PC-9 (cell line): ENCODE data around the gene RAB5IF. TPM values are rescaled to one million over a fixed set of nuclear protein-coding genes. Genes with fewer than 3 reads are reported as not detected.
"Not testable (repeated sequence)": the region's sequence is repeated elsewhere in the genome, so short reads cannot be mapped to it uniquely, and the experiment has no call there.

Experiments used
- Bru-seq: library from RNA; stranded (reverse); fragments of 400-500 nt; gene quantifications from one replicate; lab custom pipeline; 2021; lab: Mats Ljungman, UMichigan
- BruChase-seq, 2 experiments: library from RNA; stranded (reverse); fragments of 400-500 nt; gene quantifications; one replicate each; lab custom pipeline; 2021; lab: Mats Ljungman, UMichigan
- BruUV-seq: library from RNA; stranded (reverse); fragments of 400-500 nt; replicated peaks from 2 replicates; lab custom pipeline; 2021; lab: Mats Ljungman, UMichigan
- CTCF ChIA-PET: fragments of 300-600 bp; sonication (Branson Sonifier 250); formaldehyde crosslinking; loops from one replicate; lab custom pipeline; 2022; ENCODE audit warnings: antibody characterized with exemption; lab: Charles Lee
- POLR2A ChIA-PET: fragments of 300-600 bp; sonication (Branson Sonifier 250); formaldehyde crosslinking; loops from one replicate; lab custom pipeline; 2022; ENCODE audit warnings: antibody characterized with exemption; ENCODE audit not compliant: unreplicated experiment; lab: Charles Lee
- DNase-seq, 2 experiments: peaks; one replicate each; pipeline versions ENCODE4 v3.0.0 to v3.0.0-alpha.2; 2015 to 2022; ENCODE audit warnings: mixed read lengths in 1 of 2
- H2AFZ ChIP-seq: fragments of 200-600 bp; sonication (generic); 2 replicates; pipeline ENCODE4 v1.8.1; 2017; ENCODE audit warnings: antibody characterized with exemption
- H3F3A ChIP-seq: fragments of 200-600 bp; sonication (generic); 2 replicates; pipeline ENCODE4 v1.8.1; 2017; ENCODE audit warnings: antibody characterized with exemption, mild to moderate bottlenecking, low read depth; ENCODE audit not compliant: insufficient read depth
- H3K27ac ChIP-seq: fragments of 200-600 bp; sonication (generic); 2 replicates; pipeline ENCODE4 v1.6.1; 2016; ENCODE audit warnings: mixed run types
- H3K27me3 ChIP-seq: fragments of 200-600 bp; sonication (generic); 2 replicates; pipeline ENCODE4 v1.6.1; 2016; ENCODE audit warnings: low read depth, mixed run types; ENCODE audit not compliant: insufficient read depth
- H3K36me3 ChIP-seq: fragments of 200-600 bp; sonication (generic); 2 replicates; pipeline ENCODE4 v1.6.1; 2016; ENCODE audit warnings: low read depth, mixed run types
- H3K4me1 ChIP-seq: fragments of 200-600 bp; sonication (generic); replicated peaks from 2 replicates; pipeline ENCODE4 v1.6.1; 2016; ENCODE audit warnings: mixed run types; ENCODE audit not compliant: insufficient read depth
- H3K4me2 ChIP-seq: fragments of 200-600 bp; sonication (generic); 2 replicates; pipeline ENCODE4 v1.6.1; 2017; ENCODE audit warnings: mixed run types
- H3K4me3 ChIP-seq: fragments of 200-600 bp; sonication (generic); 2 replicates; pipeline ENCODE4 v1.6.1; 2016; ENCODE audit warnings: mixed run types
- H3K79me2 ChIP-seq: fragments of 200-600 bp; sonication (generic); 2 replicates; pipeline ENCODE4 v1.6.1; 2017; ENCODE audit warnings: low read depth, mixed run types
- H3K9me2 ChIP-seq: fragments of 200-600 bp; sonication (generic); 2 replicates; pipeline ENCODE4 v1.8.1; 2017; ENCODE audit warnings: mild to moderate bottlenecking; ENCODE audit not compliant: insufficient read depth
- H3K9me3 ChIP-seq: fragments of 200-600 bp; sonication (generic); 2 replicates; pipeline ENCODE4 v1.8.1; 2016; ENCODE audit warnings: low read depth; ENCODE audit not compliant: insufficient read depth
- H4K20me1 ChIP-seq: fragments of 200-600 bp; sonication (generic); 2 replicates; pipeline ENCODE4 v1.8.1; 2017; ENCODE audit not compliant: insufficient read depth
- CTCF ChIP-seq: fragments of 200-600 bp; sonication (generic); conservative IDR thresholded peaks from 2 replicates; pipeline ENCODE4 v1.6.1; 2017; ENCODE audit warnings: mixed run types, antibody characterized with exemption, mild to moderate bottlenecking, moderate library complexity
- EZH2 ChIP-seq: fragments of 200-600 bp; sonication (generic); IDR thresholded peaks from 2 replicates; pipeline ENCODE4 v1.8.0; 2017; ENCODE audit warnings: antibody characterized with exemption, low read depth
- intact Hi-C: fragments of 100-400 bp; cut with micrococcal nuclease; formaldehyde crosslinking; loops from one replicate; pipeline ENCODE4 v1.10.0; 2022; ENCODE audit not compliant: unreplicated experiment
- long read RNA-seq: library from polyadenylated mRNA; stranded (forward); transcript quantifications from one replicate; pipeline ENCODE4 v2.0.0, GENCODE V29; 2022
- total RNA-seq: library from RNA; stranded (reverse); gene quantifications from 2 replicates; pipeline ENCODE4 v1.2.3, GENCODE V29; 2021

Gene RAB5IF, protein sequence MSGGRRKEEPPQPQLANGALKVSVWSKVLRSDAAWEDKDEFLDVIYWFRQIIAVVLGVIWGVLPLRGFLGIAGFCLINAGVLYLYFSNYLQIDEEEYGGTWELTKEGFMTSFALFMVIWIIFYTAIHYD
- total RNA-seq (220 and 303 TPM in 2 replicates), Bru-seq, nascent RNA (percentile 97 among the genes with signal in this experiment), BruChase-seq, experiment 1, labeled RNA remaining after a 2-hour chase (percentile 99 among the genes with signal in this experiment), BruChase-seq, experiment 2, labeled RNA remaining after a 6-hour chase (percentile 100 among the genes with signal in this experiment)
- long read RNA-seq, transcript RAB5IF-204 (5 exons, 1,170 nt) = minor isoform, 38 of 857 reads
- long read RNA-seq, transcript RAB5IF-202 (4 exons, 1,114 nt) = major isoform, 734 of 857 reads
- long read RNA-seq, partial matches to known transcripts = 3 of 857 reads
- long read RNA-seq, other reads (novel, unspliced or antisense) = 71 of 857 reads

DNA sequence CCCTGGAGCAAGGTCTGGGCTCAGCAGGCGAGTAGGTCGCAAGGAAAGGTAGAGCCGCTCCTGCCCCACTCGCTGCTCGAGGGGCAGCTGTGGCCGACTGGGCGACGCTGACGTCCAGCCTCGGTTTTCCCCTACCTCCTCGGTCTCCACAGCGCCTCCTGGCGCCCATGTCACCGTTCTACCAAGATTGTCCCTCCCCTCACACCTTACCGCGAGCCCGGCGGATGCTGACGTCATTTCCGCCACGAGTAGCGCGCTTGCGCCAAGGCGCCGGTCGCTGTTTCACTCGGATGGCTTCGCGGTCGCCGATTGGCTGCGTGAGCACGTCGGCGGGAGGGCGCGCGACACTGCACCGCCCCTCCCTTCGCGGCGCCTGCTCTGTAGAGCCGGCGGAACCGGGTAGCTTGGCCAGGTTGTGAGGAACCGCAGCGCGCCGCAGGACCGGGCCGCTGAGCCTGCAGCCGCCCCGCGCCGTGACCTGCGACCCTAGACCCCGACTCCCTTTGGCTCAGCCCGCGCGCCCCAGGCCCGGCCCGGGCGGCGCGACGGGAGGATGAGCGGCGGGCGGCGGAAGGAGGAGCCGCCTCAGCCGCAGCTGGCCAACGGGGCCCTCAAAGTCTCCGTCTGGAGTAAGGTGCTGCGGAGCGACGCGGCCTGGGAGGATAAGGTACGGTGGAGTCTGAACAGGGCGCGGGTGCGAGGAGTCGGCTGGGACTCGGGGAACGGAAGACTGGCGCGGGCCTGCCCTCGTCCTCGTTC lies at the start of gene RAB5IF:
TSS of gene RAB5IF (plus strand) at position 381 of the 759 bp plus-strand sequence. CDS start at position 554, 173 bp downstream.
- intact Hi-C loops = loop anchor here (1.0 to 5.0 kb wide), 4 partner anchors 31 to 143 kb away; partner anchors contain the start of gene NDRG3
- H3K4me2 ChIP-seq = peak within 1 kb of the TSS; percentile 90
- peaks cover 47% of the 10 kb centered on the region for H3K79me2 ChIP-seq
- H3K9me3 ChIP-seq = no peaks in the 10 kb centered on the region
- H3K4me1 ChIP-seq = peaks cover 22% of the 10 kb centered on the region
- ChIA-PET CTCF (interaction anchor here (0.5 to 1.3 kb wide), 13 partner anchors 16 to 532 kb away, joined by 3 to 10 read pairs (median 4); partner anchors contain the start of gene DSN1), POLR2A (interaction anchor here (0.5 to 0.7 kb wide), 2 partner anchors 190 to 950 kb away, joined by 3 to 7 read pairs; no protein-coding TSS in a partner anchor)
- H3K9me2 ChIP-seq = no peaks in the 10 kb centered on the region
- peak; percentile 91 to 100 for DNase-seq
- H3K36me3 ChIP-seq = peaks cover 24% of the 10 kb centered on the region
- H4K20me1 ChIP-seq = peaks cover 13% of the 10 kb centered on the region
- BruUV-seq = no TSS peak
- peak within 1 kb of the TSS; percentile 73 for H2AFZ ChIP-seq
- no peaks in the 10 kb centered on the region for H3K27me3 ChIP-seq
- peaks cover 55% of the 10 kb centered on the region for H3F3A ChIP-seq
- peak within 1 kb of the TSS; percentile 100 for H3K4me3 ChIP-seq
- H3K27ac ChIP-seq = peak within 1 kb of the TSS; percentile 95
- TF ChIP-seq EZH2 (no peak), CTCF (peak; percentile 80)

DNA sequence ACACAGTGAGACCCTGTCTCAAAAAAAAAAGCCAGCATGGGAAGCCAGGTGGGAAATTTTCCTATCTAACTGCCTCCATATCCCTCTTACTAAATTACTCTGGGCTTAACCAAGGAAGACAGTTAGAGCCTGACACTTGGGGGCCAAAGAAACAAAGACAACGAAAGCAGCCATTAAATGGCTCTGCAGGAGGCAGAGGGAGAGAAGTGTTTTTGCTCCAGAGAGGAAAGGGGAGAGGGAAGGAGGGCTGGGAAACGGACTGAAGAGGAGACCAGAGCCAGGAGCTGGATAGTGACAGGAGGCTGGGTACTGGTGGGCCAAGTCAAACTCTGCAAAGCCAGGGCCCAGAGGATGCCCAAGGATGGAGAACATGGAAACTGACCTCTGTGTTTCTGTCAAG lies 42.9 kb upstream of the RAB5IF start:
- Histone ChIP-seq H3K4me1 (no peaks in the 10 kb centered on the region), H3K27ac (no peak overlapping the region), H3K36me3 (no peaks in the 10 kb centered on the region), H3K27me3 (no peaks in the 10 kb centered on the region), H3K9me3 (peaks cover 3% of the 10 kb centered on the region; the same call in 1 of the 2 replicates), H3K4me3 (no peak overlapping the region), H3K79me2 (no peaks in the 10 kb centered on the region), H3F3A (no peaks in the 10 kb centered on the region), H3K9me2 (no peaks in the 10 kb centered on the region), H4K20me1 (no peaks in the 10 kb centered on the region), H2AFZ (no peak overlapping the region), H3K4me2 (no peak overlapping the region)
- intact Hi-C loops = no loop called here
- TF ChIP-seq CTCF = no peak
- TF ChIP-seq EZH2 = no peak
- BruUV-seq = no TSS peak
- CTCF ChIA-PET = no interaction called here
- DNase-seq = no peak
- POLR2A ChIA-PET = no interaction called here

DNA sequence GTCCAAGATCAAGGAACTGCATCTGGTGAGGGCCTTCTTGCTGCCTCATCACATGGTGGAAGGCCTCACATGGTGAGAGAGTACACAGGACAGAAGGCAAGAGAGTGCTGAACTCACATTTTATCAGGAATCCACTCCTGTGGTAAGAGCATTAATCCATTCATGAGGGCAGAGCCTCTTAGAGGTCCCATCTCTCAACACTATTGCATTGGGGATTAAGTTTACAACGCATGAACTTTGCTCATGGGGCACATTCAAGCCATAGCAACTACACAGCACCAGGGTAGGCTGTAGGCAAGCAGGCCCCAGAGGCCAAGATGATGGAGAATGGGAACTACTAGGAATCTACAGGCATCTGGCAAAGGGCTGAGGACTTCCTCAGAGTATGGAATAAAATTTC lies 42.2 kb upstream of the RAB5IF start:
- CTCF ChIA-PET = no interaction called here

GRCh38 chr20:36564078-36564725 lies 41.4 kb upstream of the RAB5IF start:
- BruUV-seq, H3F3A ChIP-seq, H3K9me3 ChIP-seq, H2AFZ ChIP-seq, H3K9me2 ChIP-seq, H3K4me1 ChIP-seq, H4K20me1 ChIP-seq, H3K36me3 ChIP-seq, H3K4me2 ChIP-seq, CTCF ChIA-PET, H3K27me3 ChIP-seq, H3K27ac ChIP-seq, POLR2A ChIA-PET, DNase-seq, H3K79me2 ChIP-seq, intact Hi-C loops, H3K4me3 ChIP-seq: not testable (repeated sequence)

More for the DNA sequence above, 42.2 kb upstream of the RAB5IF start:
- H3K4me2 ChIP-seq = no peak overlapping the region
- no peaks in the 10 kb centered on the region for H3K4me1 ChIP-seq
- no peaks in the 10 kb centered on the region for H3K27me3 ChIP-seq
- BruUV-seq = no TSS peak
- TF ChIP-seq CTCF = no peak
- no peak for TF ChIP-seq EZH2
- no peaks in the 10 kb centered on the region for H3K9me2 ChIP-seq
- H3K36me3 ChIP-seq = no peaks in the 10 kb centered on the region
- intact Hi-C loops = no loop called here
- no peak overlapping the region for H2AFZ ChIP-seq
- POLR2A ChIA-PET = no interaction called here
- H3F3A ChIP-seq = no peaks in the 10 kb centered on the region
- no peak for DNase-seq
- no peak overlapping the region for H3K4me3 ChIP-seq
- no peaks in the 10 kb centered on the region for H4K20me1 ChIP-seq
- no peaks in the 10 kb centered on the region for H3K79me2 ChIP-seq
- H3K27ac ChIP-seq = no peak overlapping the region
- H3K9me3 ChIP-seq = peaks cover 3% of the 10 kb centered on the region; the same call in 1 of the 2 replicates
